ENCODE measurements around the gene COL5A2.

COL5A2 gene

GRCh38 chr2:189147989-189148388 lies 31.6 kb downstream of the COL5A2 start:
- in situ Hi-C loops (cut with MboI; ENCODE audit: low sequenced_read_pairs), result no loop called here

- in situ Hi-C loops (cut with MboI; ENCODE audit: low sequenced_read_pairs), result no loop called here
These were observed 32.2 kb downstream of the COL5A2 start for GRCh38 chr2:189147361-189147760.

GRCh38 chr2:189146553-189146952 lies 33.0 kb downstream of the COL5A2 start:
- in situ Hi-C loops (cut with MboI; ENCODE audit: low sequenced_read_pairs), result no loop called here

- in situ Hi-C loops (cut with MboI; ENCODE audit: low sequenced_read_pairs), result no loop called here
These were observed 34.8 kb downstream of the COL5A2 start for GRCh38 chr2:189144700-189145211.

GRCh38 chr2:189143925-189144324 lies 35.6 kb downstream of the COL5A2 start:
- in situ Hi-C loops (cut with MboI; ENCODE audit: low sequenced_read_pairs), result no loop called here

GRCh38 chr2:189142893-189143759 lies 36.4 kb downstream of the COL5A2 start:
- in situ Hi-C loops (cut with MboI; ENCODE audit: low sequenced_read_pairs), result no loop called here

GRCh38 chr2:189138800-189139199 lies 40.8 kb downstream of the COL5A2 start:
- in situ Hi-C loops (cut with MboI; ENCODE audit: low sequenced_read_pairs), result no loop called here

GRCh38 chr2:189137519-189137918 lies 42.0 kb downstream of the COL5A2 start:
- in situ Hi-C loops (cut with MboI; ENCODE audit: low sequenced_read_pairs), result no loop called here

GRCh38 chr2:189134485-189134884 lies 45.1 kb downstream of the COL5A2 start:
- in situ Hi-C loops (cut with MboI; ENCODE audit: low sequenced_read_pairs), result no loop called here

GRCh38 chr2:189131991-189132390 lies 47.6 kb downstream of the COL5A2 start:
- in situ Hi-C loops (cut with MboI; ENCODE audit: low sequenced_read_pairs), result no loop called here

GRCh38 chr2:189129971-189130370 lies 49.6 kb downstream of the COL5A2 start:
- in situ Hi-C loops (cut with MboI; ENCODE audit: low sequenced_read_pairs), result no loop called here

GRCh38 chr2:189128970-189129369 lies 50.6 kb downstream of the COL5A2 start:
- in situ Hi-C loops (cut with MboI; ENCODE audit: low sequenced_read_pairs), result no loop called here

GRCh38 chr2:189127756-189128155 lies 51.8 kb downstream of the COL5A2 start:
- in situ Hi-C loops (cut with MboI; ENCODE audit: low sequenced_read_pairs), result no loop called here

- in situ Hi-C loops (cut with MboI; ENCODE audit: low sequenced_read_pairs), result no loop called here
These were observed 54.4 kb downstream of the COL5A2 start for GRCh38 chr2:189125195-189125594.

- in situ Hi-C loops (cut with MboI; ENCODE audit: low sequenced_read_pairs), result no loop called here
These were observed 55.4 kb downstream of the COL5A2 start for GRCh38 chr2:189124175-189124574.

GRCh38 chr2:189118386-189118785 lies 61.2 kb downstream of the COL5A2 start:
- in situ Hi-C loops (cut with MboI; ENCODE audit: low sequenced_read_pairs), result no loop called here

- in situ Hi-C loops (cut with MboI; ENCODE audit: low sequenced_read_pairs), result no loop called here
These were observed 62.6 kb downstream of the COL5A2 start for GRCh38 chr2:189116979-189117378.

GRCh38 chr2:189116087-189116486 lies 63.5 kb downstream of the COL5A2 start:
- in situ Hi-C loops (cut with MboI; ENCODE audit: low sequenced_read_pairs), result no loop called here

GRCh38 chr2:189115126-189115525 lies 64.4 kb downstream of the COL5A2 start:
- in situ Hi-C loops (cut with MboI; ENCODE audit: low sequenced_read_pairs), result no loop called here

- in situ Hi-C loops (cut with MboI; ENCODE audit: low sequenced_read_pairs), result no loop called here
These were observed 65.6 kb downstream of the COL5A2 start for GRCh38 chr2:189113963-189114362.

- in situ Hi-C loops (cut with MboI; ENCODE audit: low sequenced_read_pairs), result no loop called here
These were observed 68.4 kb downstream of the COL5A2 start for GRCh38 chr2:189111063-189111715.

- in situ Hi-C loops (cut with MboI; ENCODE audit: low sequenced_read_pairs), result no loop called here
These were observed 69.6 kb downstream of the COL5A2 start for GRCh38 chr2:189109921-189110397.
